Effector memory CD4-positive, alpha-beta T cell (primary cell): ENCODE measurements around the gene ZFYVE9.
"Not testable (repeated sequence)": the region's sequence is repeated elsewhere in the genome, so short reads cannot be mapped to it uniquely, and the experiment has no call there.

ENCODE experiments used
- DNase-seq, 3 donors: peaks; one replicate each; pipeline ENCODE4 v3.0.0-alpha.2; 2020
- H3K27ac ChIP-seq: 2 replicates; pipeline ENCODE4 v1.7.0; 2013; ENCODE audit warnings: mild to moderate bottlenecking, low read length, moderate library complexity; ENCODE audit not compliant: insufficient read depth, poor library complexity, severe bottlenecking
- H3K27me3 ChIP-seq: replicated peaks from 2 replicates; pipeline ENCODE4 v1.7.0; 2013; ENCODE audit warnings: mild to moderate bottlenecking, low read length; ENCODE audit not compliant: insufficient read depth, control insufficient read depth, poor library complexity, severe bottlenecking
- H3K36me3 ChIP-seq: 2 replicates; pipeline ENCODE4 v1.7.0; 2013; ENCODE audit warnings: mild to moderate bottlenecking, low read length, moderate library complexity; ENCODE audit not compliant: control insufficient read depth, insufficient read depth
- H3K4me1 ChIP-seq: 2 replicates; pipeline ENCODE4 v1.7.0; 2013; ENCODE audit warnings: low read length, mild to moderate bottlenecking; ENCODE audit not compliant: control insufficient read depth, insufficient read depth, poor library complexity, severe bottlenecking
- H3K4me3 ChIP-seq: 2 replicates; pipeline ENCODE4 v1.7.0; 2013; ENCODE audit warnings: low read length, low read depth, mild to moderate bottlenecking; ENCODE audit not compliant: insufficient read depth, poor library complexity, severe bottlenecking
- H3K9me3 ChIP-seq: 2 replicates; pipeline ENCODE4 v1.7.0; 2013; ENCODE audit warnings: mild to moderate bottlenecking, low read length, moderate library complexity; ENCODE audit not compliant: control insufficient read depth

The ZFYVE9 gene

DNA sequence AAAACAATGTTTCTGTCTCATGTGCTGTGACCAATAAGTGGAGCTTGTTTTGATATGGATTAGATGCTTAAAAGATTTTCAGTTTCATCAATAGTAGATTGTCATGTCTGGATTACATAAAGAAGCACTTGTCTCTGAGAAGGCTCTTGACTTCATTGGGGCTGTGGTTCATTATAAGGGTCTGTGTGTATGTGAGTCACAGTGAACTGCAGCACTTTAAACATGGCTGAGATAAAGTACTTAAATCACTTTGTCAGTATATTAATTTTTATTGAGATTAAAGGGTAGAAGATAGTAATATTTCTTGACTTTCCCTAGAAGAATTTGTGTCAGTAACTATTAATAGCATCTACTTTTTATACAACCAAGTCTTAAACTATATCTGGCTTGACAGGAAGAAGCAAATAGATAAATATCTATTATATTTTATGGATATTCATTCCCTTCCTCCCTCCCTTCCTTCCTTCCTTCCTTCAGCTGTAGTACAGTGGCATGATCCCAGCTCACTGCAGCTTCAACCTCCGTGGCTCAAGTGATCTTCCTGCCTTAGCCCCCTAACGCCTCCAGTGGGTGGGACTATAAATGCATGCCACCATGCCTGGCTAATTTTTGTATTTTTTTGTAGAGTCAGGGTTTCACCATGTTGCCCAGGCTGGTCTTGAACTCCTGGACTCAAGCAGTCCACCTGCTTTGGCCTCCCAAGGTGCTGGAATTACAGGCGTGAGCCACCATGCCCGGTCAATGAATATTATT, 48.8 kb downstream of the ZFYVE9 start:
- Histone ChIP-seq H3K36me3 (no peaks in the 10 kb centered on the region), H3K4me1 (no peaks in the 10 kb centered on the region), H3K27me3 (no peaks in the 10 kb centered on the region), H3K9me3 (no peaks in the 10 kb centered on the region), H3K27ac (no peak overlapping the region), H3K4me3 (no peak overlapping the region)
- no peak for DNase-seq

GRCh38 chr1:52191395-52191965, 49.6 kb downstream of the ZFYVE9 start:
- H3K9me3 ChIP-seq = no peaks in the 10 kb centered on the region
- H3K27ac ChIP-seq = no peak overlapping the region
- no peaks in the 10 kb centered on the region for H3K4me1 ChIP-seq
- H3K27me3 ChIP-seq = no peaks in the 10 kb centered on the region
- DNase-seq = no peak
- no peaks in the 10 kb centered on the region for H3K36me3 ChIP-seq
- no peak overlapping the region for H3K4me3 ChIP-seq

GRCh38 chr1:52192024-52192423, 50.1 kb downstream of the ZFYVE9 start:
- no peak for DNase-seq
- no peak overlapping the region for H3K4me3 ChIP-seq
- no peaks in the 10 kb centered on the region for H3K4me1 ChIP-seq
- no peaks in the 10 kb centered on the region for H3K27me3 ChIP-seq
- no peaks in the 10 kb centered on the region for H3K36me3 ChIP-seq
- no peaks in the 10 kb centered on the region for H3K9me3 ChIP-seq
- H3K27ac ChIP-seq = no peak overlapping the region

DNA sequence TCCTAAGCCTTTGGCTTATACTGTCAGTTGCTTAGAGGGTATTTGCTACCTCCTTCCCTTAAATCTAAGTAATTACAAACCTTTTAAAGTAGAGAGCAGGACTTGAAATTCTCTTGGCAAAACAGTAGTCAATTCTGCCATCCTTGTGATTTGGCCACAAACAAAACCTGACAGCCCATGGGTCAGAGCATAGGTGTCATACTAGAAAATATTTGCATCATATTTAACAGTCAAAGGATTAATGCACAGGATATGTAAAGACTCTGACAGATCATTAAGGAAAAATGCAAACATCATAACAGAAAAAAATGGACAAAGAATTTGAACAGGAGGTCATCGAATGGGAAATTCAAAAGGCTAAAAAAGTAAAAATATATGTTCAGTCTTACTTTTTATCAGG, 50.5 kb downstream of the ZFYVE9 start:
- Histone ChIP-seq H3K9me3 (no peaks in the 10 kb centered on the region), H3K4me1 (no peaks in the 10 kb centered on the region), H3K4me3 (no peak overlapping the region), H3K36me3 (no peaks in the 10 kb centered on the region), H3K27me3 (no peaks in the 10 kb centered on the region), H3K27ac (no peak overlapping the region)
- DNase-seq = no peak

GRCh38 chr1:52193985-52194384, 52.1 kb downstream of the ZFYVE9 start:
- Histone ChIP-seq H3K4me3 (no peak overlapping the region), H3K27me3 (no peaks in the 10 kb centered on the region), H3K9me3 (no peaks in the 10 kb centered on the region), H3K4me1 (no peaks in the 10 kb centered on the region), H3K36me3 (no peaks in the 10 kb centered on the region), H3K27ac (no peak overlapping the region)
- no peak for DNase-seq

GRCh38 chr1:52195161-52195560, 53.3 kb downstream of the ZFYVE9 start:
- H3K4me1 ChIP-seq = no peaks in the 10 kb centered on the region
- H3K4me3 ChIP-seq = no peak overlapping the region
- no peak for DNase-seq
- H3K27me3 ChIP-seq = no peaks in the 10 kb centered on the region
- no peaks in the 10 kb centered on the region for H3K36me3 ChIP-seq
- H3K27ac ChIP-seq = no peak overlapping the region
- H3K9me3 ChIP-seq = no peaks in the 10 kb centered on the region

DNA sequence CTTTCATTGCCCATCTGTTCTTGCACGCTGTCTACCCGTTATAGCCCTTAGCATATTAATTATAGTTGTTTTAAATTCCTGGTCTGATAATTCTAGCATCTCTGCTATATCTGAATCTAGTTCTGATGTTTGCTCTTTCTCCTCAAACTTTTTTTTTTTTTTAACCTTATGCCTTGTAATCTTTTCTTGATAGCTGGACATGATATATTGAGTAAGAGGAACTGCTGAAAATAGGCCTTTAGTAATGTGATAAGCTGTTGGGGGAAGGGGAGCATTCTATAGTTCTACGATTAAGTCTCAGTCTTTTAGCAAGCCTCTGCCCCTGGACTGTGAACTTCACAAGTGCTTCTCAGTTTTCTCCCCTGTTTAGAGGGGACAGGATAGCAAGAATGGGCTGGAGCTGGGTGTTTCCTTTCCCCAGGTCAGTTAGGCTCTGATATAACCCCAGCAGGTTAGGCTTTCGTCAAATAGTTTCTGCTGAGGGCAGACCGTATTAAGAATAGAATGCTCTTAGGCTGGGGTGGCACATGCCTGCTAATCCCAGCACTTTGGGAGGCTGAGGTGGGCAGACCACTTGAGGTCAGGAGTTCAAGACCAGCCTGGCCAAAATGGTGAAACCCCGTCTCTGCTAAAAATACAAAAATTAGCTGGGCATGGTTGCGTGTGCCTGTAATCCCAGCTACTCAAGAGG, 62.2 kb downstream of the ZFYVE9 start:
- Histone ChIP-seq H3K4me3 (no peak overlapping the region), H3K4me1 (no peaks in the 10 kb centered on the region), H3K27me3 (no peaks in the 10 kb centered on the region), H3K36me3 (no peaks in the 10 kb centered on the region), H3K27ac (no peak overlapping the region), H3K9me3 (no peaks in the 10 kb centered on the region)
- DNase-seq = no peak

DNA sequence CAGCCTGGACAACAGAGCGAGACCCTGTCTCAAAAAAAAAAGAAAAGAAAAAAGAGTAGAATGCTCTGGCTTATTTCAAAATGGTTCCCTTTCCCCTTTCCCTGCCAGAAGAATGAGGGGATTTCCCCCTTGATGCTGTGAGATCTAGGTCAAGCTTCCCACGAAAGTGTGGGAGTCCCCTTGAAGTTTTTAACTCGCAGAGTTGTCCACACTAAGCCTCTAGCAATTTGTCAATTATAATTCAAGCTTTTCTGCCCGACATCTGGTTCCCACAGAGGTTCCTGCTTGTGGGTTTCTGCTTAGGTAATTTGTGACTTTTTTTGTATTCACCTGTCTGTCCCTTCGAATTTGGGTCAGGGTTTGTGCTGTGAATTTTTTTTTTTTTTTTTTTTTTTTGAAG, 62.8 kb downstream of the ZFYVE9 start:
- Histone ChIP-seq H3K9me3 (no peaks in the 10 kb centered on the region), H3K27me3 (no peaks in the 10 kb centered on the region), H3K27ac (no peak overlapping the region), H3K4me1 (no peaks in the 10 kb centered on the region), H3K36me3 (no peaks in the 10 kb centered on the region), H3K4me3 (no peak overlapping the region)
- no peak for DNase-seq

- DNase-seq, H3K9me3 ChIP-seq, H3K4me3 ChIP-seq, H3K4me1 ChIP-seq, H3K27me3 ChIP-seq, H3K36me3 ChIP-seq, H3K27ac ChIP-seq: not testable (repeated sequence)
Measured at GRCh38 chr1:52206686-52207085, 64.8 kb downstream of the ZFYVE9 start.

DNA sequence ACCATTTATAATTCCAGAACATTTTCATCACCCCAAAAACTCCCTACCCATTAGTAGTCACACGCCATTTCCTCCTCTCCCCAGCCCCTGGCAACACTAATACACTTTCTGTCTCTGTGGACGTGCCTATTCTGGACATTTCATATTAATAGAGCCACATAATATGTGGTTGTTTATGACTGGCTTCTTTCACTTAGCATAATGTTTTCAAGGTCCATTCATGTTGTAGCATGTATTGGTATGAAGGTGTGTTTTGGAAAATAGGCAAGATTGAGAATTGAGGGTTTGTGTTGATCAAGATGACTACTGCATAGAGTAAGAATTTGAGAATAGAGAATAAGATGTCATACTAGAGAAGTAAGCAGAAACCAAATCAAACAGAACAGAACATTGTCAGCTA, 67.5 kb downstream of the ZFYVE9 start:
- H3K36me3 ChIP-seq = no peaks in the 10 kb centered on the region
- no peaks in the 10 kb centered on the region for H3K9me3 ChIP-seq
- H3K27ac ChIP-seq = no peak overlapping the region
- no peak for DNase-seq
- no peaks in the 10 kb centered on the region for H3K27me3 ChIP-seq
- no peak overlapping the region for H3K4me3 ChIP-seq
- no peaks in the 10 kb centered on the region for H3K4me1 ChIP-seq
